Retinal pigment epithelial cell (primary cell): ENCODE measurements around the gene TDRD12.
"Not testable (repeated sequence)": the region's sequence is repeated elsewhere in the genome, so short reads cannot be mapped to it uniquely, and the experiment has no call there.

Experiments
- DNase-seq: peaks from one replicate; pipeline ENCODE4 v3.0.0-alpha.2; 2010; ENCODE audit warnings: low read depth
- H3K4me3 ChIP-seq: 2 replicates; pipeline ENCODE4 v1.5.1; 2011; ENCODE audit warnings: mild to moderate bottlenecking, low read length, control low read depth, moderate library complexity
- CTCF ChIP-seq: conservative IDR thresholded peaks from 2 replicates; pipeline ENCODE4 v1.5.1; 2011; ENCODE audit warnings: low read depth, low read length, control low read depth, inconsistent platforms

The TDRD12 gene

GRCh38 chr19:32686847-32687475, 32.6 kb upstream of the TDRD12 start:
- H3K4me3 ChIP-seq: no peak overlapping the region

GRCh38 chr19:32687681-32688080, 31.9 kb upstream of the TDRD12 start:
- TF ChIP-seq CTCF: no peak
- DNase-seq: no peak
- H3K4me3 ChIP-seq: no peak overlapping the region

More at GRCh38 chr19:32686847-32687475, 32.6 kb upstream of the TDRD12 start:
- no peak for TF ChIP-seq CTCF
- DNase-seq: no peak

- no peak overlapping the region for H3K4me3 ChIP-seq
- TF ChIP-seq CTCF: no peak
- no peak for DNase-seq
Measured at GRCh38 chr19:32688311-32688710, 31.3 kb upstream of the TDRD12 start.

GRCh38 chr19:32691291-32691951, 28.1 kb upstream of the TDRD12 start, which contains the start of gene NUDT19:
TSS of gene NUDT19 (plus strand) at chr19:32691821. CDS start at chr19:32691961, 140 bp downstream.
- peak; percentile 52 for DNase-seq
- H3K4me3 ChIP-seq: peak within 1 kb of the TSS; percentile 61
- TF ChIP-seq CTCF: no peak

- peak overlapping the region; percentile 61 for H3K4me3 ChIP-seq
- no peak for TF ChIP-seq CTCF
- DNase-seq: no peak
Measured at GRCh38 chr19:32691952-32692726, 27.4 kb upstream of the TDRD12 start.

- no peak for DNase-seq
- TF ChIP-seq CTCF: no peak
- peak overlapping the region; percentile 61 for H3K4me3 ChIP-seq
Measured at GRCh38 chr19:32692727-32693061, 26.9 kb upstream of the TDRD12 start.

GRCh38 chr19:32693151-32694108, 26.1 kb upstream of the TDRD12 start:
- not testable (repeated sequence) for DNase-seq
- peak overlapping the region; percentile 61 for H3K4me3 ChIP-seq

- peak overlapping the region; percentile 8 for H3K4me3 ChIP-seq
- DNase-seq: not testable (repeated sequence)
Measured at GRCh38 chr19:32694316-32694715, 25.3 kb upstream of the TDRD12 start.

GRCh38 chr19:32694851-32695250, 24.7 kb upstream of the TDRD12 start:
- H3K4me3 ChIP-seq, DNase-seq: not testable (repeated sequence)

GRCh38 chr19:32695506-32695905, 24.1 kb upstream of the TDRD12 start:
- not testable (repeated sequence) for H3K4me3 ChIP-seq, DNase-seq

GRCh38 chr19:32696771-32697170, 22.8 kb upstream of the TDRD12 start:
- not testable (repeated sequence) for DNase-seq, H3K4me3 ChIP-seq
